Astrocyte (in vitro differentiated cells and primary cell): Measurements from ENCODE around the gene KRTAP15-1. TPM values are rescaled to one million over a fixed set of nuclear protein-coding genes. Genes with fewer than 3 reads are reported as not detected.

Source experiments
- DNase-seq: peaks from one replicate; pipeline ENCODE4 v3.0.0-alpha.2; 2010; ENCODE audit warnings: low read depth
- FAIRE-seq: peaks from 2 replicates; lab custom pipeline; 2011; peaks lifted over from hg19 to GRCh38; lab: Jason Lieb, UNC
- H2AFZ ChIP-seq: 2 replicates; pipeline ENCODE4 v1.6.0; 2012; ENCODE audit warnings: low read depth, low read length, inconsistent platforms
- H3K27ac ChIP-seq: 2 replicates; pipeline ENCODE4 v1.5.1; 2011; ENCODE audit warnings: low read depth, low read length, inconsistent platforms
- H3K27me3 ChIP-seq: 2 replicates; pipeline ENCODE4 v1.6.0; 2011; ENCODE audit warnings: low read length, inconsistent platforms; ENCODE audit not compliant: insufficient read depth
- H3K36me3 ChIP-seq: 2 replicates; pipeline ENCODE4 v1.5.1; 2011; ENCODE audit warnings: low read length, inconsistent platforms; ENCODE audit not compliant: insufficient read depth
- H3K4me1 ChIP-seq: 2 replicates; pipeline ENCODE4 v1.5.1; 2011; ENCODE audit warnings: low read length, inconsistent platforms; ENCODE audit not compliant: insufficient read depth
- H3K4me2 ChIP-seq: 2 replicates; pipeline ENCODE4 v1.6.0; 2012; ENCODE audit warnings: low read length, inconsistent platforms
- H3K4me3 ChIP-seq: 2 replicates; pipeline ENCODE4 v1.5.1; 2011; ENCODE audit warnings: low read depth, mild to moderate bottlenecking, low read length, inconsistent platforms; ENCODE audit not compliant: insufficient read depth
- H3K79me2 ChIP-seq: 2 replicates; pipeline ENCODE4 v1.6.0; 2012; ENCODE audit warnings: mild to moderate bottlenecking, low read length, inconsistent platforms; ENCODE audit not compliant: insufficient read depth
- H3K9ac ChIP-seq: 2 replicates; pipeline ENCODE4 v1.6.0; 2012; ENCODE audit warnings: mild to moderate bottlenecking, low read length, inconsistent platforms
- H3K9me3 ChIP-seq: 2 replicates; pipeline ENCODE4 v1.5.1; 2012; ENCODE audit warnings: low read depth, mild to moderate bottlenecking, low read length, inconsistent platforms; ENCODE audit not compliant: insufficient read depth
- H4K20me1 ChIP-seq: 2 replicates; pipeline ENCODE4 v1.6.0; 2012; ENCODE audit warnings: low read length, inconsistent platforms; ENCODE audit not compliant: insufficient read depth
- H3K27ac Mint-ChIP-seq: one replicate; pipeline ENCODE4 v1.8.0; 2021; ENCODE audit warnings: mild to moderate bottlenecking, mixed read lengths; ENCODE audit not compliant: unreplicated experiment
- H3K27me3 Mint-ChIP-seq: one replicate; pipeline ENCODE4 v1.8.0; 2021; ENCODE audit warnings: low read depth, mixed read lengths; ENCODE audit not compliant: unreplicated experiment
- H3K36me3 Mint-ChIP-seq: one replicate; pipeline ENCODE4 v1.8.0; 2021; ENCODE audit warnings: low read depth, mixed read lengths; ENCODE audit not compliant: unreplicated experiment
- H3K4me1 Mint-ChIP-seq: one replicate; pipeline ENCODE4 v1.8.0; 2021; ENCODE audit warnings: low read depth, mixed read lengths; ENCODE audit not compliant: unreplicated experiment
- H3K4me3 Mint-ChIP-seq: one replicate; pipeline ENCODE4 v1.8.0; 2021; ENCODE audit warnings: mild to moderate bottlenecking, moderate library complexity, mixed read lengths; ENCODE audit not compliant: unreplicated experiment
- H3K9me3 Mint-ChIP-seq: one replicate; pipeline ENCODE4 v1.8.0; 2021; ENCODE audit warnings: mild to moderate bottlenecking, mixed read lengths; ENCODE audit not compliant: unreplicated experiment
- CTCF ChIP-seq: IDR thresholded peaks from 2 replicates; pipeline ENCODE4 v1.5.1; 2011; ENCODE audit warnings: low read depth, mild to moderate bottlenecking, inconsistent platforms, low read length, moderate library complexity; ENCODE audit not compliant: insufficient read depth
- EZH2 ChIP-seq: IDR thresholded peaks from 2 replicates; pipeline ENCODE4 v1.6.1; 2012; ENCODE audit warnings: mild to moderate bottlenecking, low read length, inconsistent platforms; ENCODE audit not compliant: insufficient read depth
- total RNA-seq: library from RNA; stranded (reverse); gene quantifications from 2 replicates; pipeline ENCODE4 v1.2.1, GENCODE V29; 2021

KRTAP15-1 gene
- total RNA-seq, 1 donor from 2014 or later: not detected

GRCh38 chr21:30408782-30409494, 31.1 kb upstream of the KRTAP15-1 start:
- Histone ChIP-seq H3K4me3 (no peak overlapping the region), H3K4me2 (peak overlapping the region; percentile 44), H3K79me2 (no peaks in the 10 kb centered on the region), H3K27me3 (no peaks in the 10 kb centered on the region), H3K9ac (no peak overlapping the region), H3K9me3 (no peaks in the 10 kb centered on the region), H3K4me1 (no peaks in the 10 kb centered on the region), H3K36me3 (no peaks in the 10 kb centered on the region), H2AFZ (peak overlapping the region; percentile 69), H4K20me1 (no peaks in the 10 kb centered on the region), H3K27ac (no peak overlapping the region)
- H3K4me1 Mint-ChIP-seq: no peaks in the 10 kb centered on the region
- H3K9me3 Mint-ChIP-seq: peaks cover 2% of the 10 kb centered on the region
- no peaks in the 10 kb centered on the region for H3K36me3 Mint-ChIP-seq
- no peaks in the 10 kb centered on the region for H3K27me3 Mint-ChIP-seq
- peak overlapping the region; percentile 52 for H3K4me3 Mint-ChIP-seq
- DNase-seq (peak; percentile 0), FAIRE-seq (no peak)
- peak; percentile 17 for TF ChIP-seq CTCF
- TF ChIP-seq EZH2: no peak
- peak overlapping the region; percentile 22 for H3K27ac Mint-ChIP-seq

- Histone ChIP-seq H2AFZ (no peak overlapping the region), H3K79me2 (no peaks in the 10 kb centered on the region), H3K27ac (no peak overlapping the region), H3K9me3 (no peaks in the 10 kb centered on the region), H3K4me2 (no peak overlapping the region), H3K27me3 (no peaks in the 10 kb centered on the region), H3K4me1 (no peaks in the 10 kb centered on the region), H3K4me3 (no peak overlapping the region), H3K9ac (no peak overlapping the region), H3K36me3 (no peaks in the 10 kb centered on the region), H4K20me1 (no peaks in the 10 kb centered on the region)
- no peak for TF ChIP-seq CTCF
- TF ChIP-seq EZH2: no peak
- Mint-ChIP-seq H3K36me3 (no peaks in the 10 kb centered on the region), H3K27ac (no peak overlapping the region), H3K27me3 (no peaks in the 10 kb centered on the region), H3K9me3 (peaks cover 2% of the 10 kb centered on the region), H3K4me3 (no peak overlapping the region), H3K4me1 (no peaks in the 10 kb centered on the region)
- FAIRE-seq (no peak), DNase-seq (no peak)
These were observed 24.1 kb upstream of the KRTAP15-1 start for GRCh38 chr21:30415993-30416392.

- Mint-ChIP-seq H3K9me3 (no peaks in the 10 kb centered on the region), H3K36me3 (no peaks in the 10 kb centered on the region), H3K4me3 (no peak within 1 kb of the TSS), H3K27me3 (no peaks in the 10 kb centered on the region), H3K27ac (no peak within 1 kb of the TSS), H3K4me1 (no peaks in the 10 kb centered on the region)
- Histone ChIP-seq H3K36me3 (no peaks in the 10 kb centered on the region), H3K4me1 (no peaks in the 10 kb centered on the region), H3K9ac (no peak within 1 kb of the TSS), H2AFZ (no peak within 1 kb of the TSS), H3K79me2 (no peaks in the 10 kb centered on the region), H3K9me3 (peaks cover 7% of the 10 kb centered on the region), H3K27ac (no peak within 1 kb of the TSS), H4K20me1 (no peaks in the 10 kb centered on the region), H3K27me3 (no peaks in the 10 kb centered on the region), H3K4me3 (no peak within 1 kb of the TSS), H3K4me2 (no peak within 1 kb of the TSS)
- DNase-seq (no peak), FAIRE-seq (no peak)
- TF ChIP-seq CTCF: no peak
- TF ChIP-seq EZH2: no peak
These were observed 14.2 kb upstream of the KRTAP15-1 start, which contains the start of gene KRTAP13-3 for GRCh38 chr21:30425826-30426225. Gene KRTAP13-3, minus strand, starts transcription at chr21:30425926. Its CDS starts 14 bp downstream, at chr21:30425912.
